Measurements from ENCODE around the gene CIAO3. TPM values are rescaled to one million over a fixed set of nuclear protein-coding genes. Genes with fewer than 3 reads are reported as not detected.

CIAO3 gene
- total RNA-seq, 2 donors from 2014 or later, result 23.3 to 25.5 TPM

GRCh38 chr16:709566-710499 lies 31.0 kb downstream of the CIAO3 start:
- no peaks in the 10 kb centered on the region for H3K36me3 ChIP-seq
- no peak overlapping the region for H3K27ac ChIP-seq
- no peaks in the 10 kb centered on the region for H3K9me3 ChIP-seq
- no peak for DNase-seq (ENCODE audit: low spot score)
- TF ChIP-seq CTCF (IDR thresholded peaks at IDR 0.05), result no peak
- no peak overlapping the region for H3K4me3 ChIP-seq
- H3K4me1 ChIP-seq, result peaks cover 0 to 45% of the 10 kb centered on the region in 2 donors
- peaks cover 12 to 38% of the 10 kb centered on the region in 2 donors for H3K27me3 ChIP-seq

- peaks cover 12 to 47% of the 10 kb centered on the region in 2 donors for H3K27me3 ChIP-seq
- no peak for TF ChIP-seq CTCF (IDR thresholded peaks at IDR 0.05)
- H3K9me3 ChIP-seq, result no peaks in the 10 kb centered on the region
- H3K36me3 ChIP-seq, result no peaks in the 10 kb centered on the region
- peaks cover 0 to 36% of the 10 kb centered on the region in 2 donors for H3K4me1 ChIP-seq
- H3K4me3 ChIP-seq, result no peak overlapping the region
- H3K27ac ChIP-seq, result no peak overlapping the region
- DNase-seq (ENCODE audit: low spot score), result no peak
Measured at GRCh38 chr16:708959-709358, 31.8 kb downstream of the CIAO3 start.

GRCh38 chr16:708019-708418 lies 32.8 kb downstream of the CIAO3 start:
- H3K4me3 ChIP-seq, result no peak overlapping the region
- no peak for DNase-seq (ENCODE audit: low spot score)
- no peak for TF ChIP-seq CTCF (IDR thresholded peaks at IDR 0.05)
- peaks cover 12 to 51% of the 10 kb centered on the region in 2 donors for H3K27me3 ChIP-seq
- H3K36me3 ChIP-seq, result no peaks in the 10 kb centered on the region
- peaks cover 0 to 36% of the 10 kb centered on the region in 2 donors for H3K4me1 ChIP-seq
- no peaks in the 10 kb centered on the region for H3K9me3 ChIP-seq
- no peak overlapping the region for H3K27ac ChIP-seq

- peaks cover 12 to 56% of the 10 kb centered on the region in 2 donors for H3K27me3 ChIP-seq
- no peaks in the 10 kb centered on the region for H3K36me3 ChIP-seq
- no peak overlapping the region for H3K4me3 ChIP-seq
- H3K9me3 ChIP-seq, result no peaks in the 10 kb centered on the region
- H3K27ac ChIP-seq, result no peak overlapping the region
- H3K4me1 ChIP-seq, result peaks cover 0 to 36% of the 10 kb centered on the region in 2 donors
- DNase-seq (ENCODE audit: low spot score), result no peak
- TF ChIP-seq CTCF (IDR thresholded peaks at IDR 0.05), result no peak
Measured at GRCh38 chr16:707062-707538, 33.7 kb downstream of the CIAO3 start.

- H3K27ac ChIP-seq, result no peak overlapping the region
- no peaks in the 10 kb centered on the region for H3K9me3 ChIP-seq
- H3K36me3 ChIP-seq, result no peaks in the 10 kb centered on the region
- peak overlapping the region in 1 of 2 donors; percentile 31 for H3K4me3 ChIP-seq
- H3K27me3 ChIP-seq, result peaks cover 12 to 61% of the 10 kb centered on the region in 2 donors
- TF ChIP-seq CTCF (IDR thresholded peaks at IDR 0.05), result no peak
- peaks cover 0 to 30% of the 10 kb centered on the region in 2 donors for H3K4me1 ChIP-seq
- DNase-seq (ENCODE audit: low spot score), result no peak
Measured at GRCh38 chr16:706189-707061, 34.4 kb downstream of the CIAO3 start.
